T-helper 22 cell (primary cell): ENCODE results near the gene SUPT20HL1.
"Not testable (repeated sequence)": the region's sequence is repeated elsewhere in the genome, so short reads cannot be mapped to it uniquely, and the experiment has no call there.

Experiments used
- DNase-seq: peaks from one replicate; pipeline ENCODE4 v3.0.0-alpha.2; 2020; ENCODE audit warnings: low read depth

Gene SUPT20HL1

DNA sequence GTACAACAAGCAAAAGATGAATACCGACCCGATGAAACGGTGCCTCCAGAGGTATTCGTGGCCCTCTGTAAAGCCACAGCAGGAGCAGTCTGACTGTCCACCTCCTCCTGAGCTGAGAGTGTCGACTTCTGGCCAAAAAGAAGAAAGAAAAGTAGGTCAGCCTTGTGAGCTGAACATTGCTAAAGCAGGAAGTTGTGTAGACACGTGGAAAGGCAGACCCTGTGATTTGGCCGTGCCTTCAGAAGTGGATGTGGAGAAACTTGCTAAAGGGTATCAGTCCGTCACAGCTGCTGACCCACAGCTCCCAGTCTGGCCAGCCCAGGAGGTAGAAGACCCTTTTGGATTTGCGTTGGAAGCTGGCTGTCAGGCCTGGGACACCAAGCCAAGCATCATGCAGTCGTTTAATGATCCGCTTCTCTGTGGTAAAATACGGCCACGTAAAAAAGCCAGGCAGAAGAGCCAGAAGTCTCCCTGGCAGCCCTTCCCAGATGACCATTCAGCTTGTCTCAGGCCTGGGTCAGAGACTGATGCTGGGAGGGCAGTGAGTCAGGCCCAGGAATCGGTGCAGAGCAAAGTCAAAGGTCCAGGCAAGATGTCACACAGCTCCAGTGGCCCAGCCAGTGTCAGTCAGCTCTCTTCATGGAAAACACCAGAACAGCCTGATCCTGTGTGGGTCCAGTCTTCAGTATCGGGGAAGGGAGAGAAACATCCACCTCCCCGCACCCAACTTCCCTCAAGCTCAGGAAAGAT, 3.2 kb downstream of the SUPT20HL1 start:
- not testable (repeated sequence) for DNase-seq

DNA sequence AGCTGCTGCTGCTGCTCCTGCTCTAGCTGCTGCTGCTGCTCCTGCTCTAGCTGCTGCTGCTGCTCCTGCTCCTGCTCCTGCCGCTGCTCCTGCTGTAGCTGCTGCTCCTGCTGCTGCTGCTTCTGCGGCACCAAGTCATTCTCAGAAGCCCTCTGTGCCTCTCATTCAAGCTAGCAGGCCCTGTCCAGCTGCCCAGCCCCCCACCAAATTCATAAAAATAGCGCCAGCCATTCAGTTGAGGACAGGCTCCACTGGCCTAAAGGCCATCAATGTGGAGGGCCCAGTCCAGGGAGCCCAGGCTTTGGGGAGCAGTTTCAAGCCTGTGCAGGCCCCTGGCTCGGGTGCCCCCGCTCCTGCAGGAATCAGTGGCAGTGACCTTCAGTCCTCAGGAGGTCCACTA, 3.9 kb downstream of the SUPT20HL1 start:
- no peak for DNase-seq

DNA sequence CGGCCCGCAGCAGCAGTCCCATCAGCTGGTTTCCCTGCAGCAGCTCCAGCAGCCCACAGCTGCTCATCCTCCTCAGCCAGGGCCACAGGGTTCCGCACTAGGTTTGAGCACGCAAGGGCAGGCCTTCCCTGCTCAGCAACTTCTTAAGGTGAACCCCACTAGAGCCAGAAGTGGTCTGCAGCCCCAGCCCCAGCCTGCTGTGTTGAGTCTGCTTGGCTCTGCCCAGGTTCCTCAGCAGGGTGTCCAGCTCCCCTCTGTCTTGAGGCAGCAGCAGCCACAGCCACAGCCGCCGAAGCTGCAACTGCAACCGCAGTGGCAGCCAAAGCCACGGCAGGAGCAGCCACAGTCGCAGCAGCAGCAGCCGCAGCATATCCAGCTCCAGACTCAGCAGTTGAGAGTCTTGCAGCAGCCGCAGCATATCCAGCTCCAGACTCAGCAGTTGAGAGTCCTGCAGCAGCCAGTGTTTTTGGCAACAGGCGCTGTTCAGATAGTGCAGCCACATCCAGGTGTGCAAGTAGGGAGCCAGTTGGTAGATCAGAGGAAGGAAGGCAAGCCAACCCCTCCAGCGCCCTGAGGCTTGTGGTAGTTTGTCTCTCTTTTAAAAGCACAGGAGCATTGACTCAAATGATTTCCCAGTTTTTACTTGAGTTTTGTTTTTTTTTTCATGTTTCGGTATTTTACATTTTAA, 4.6 kb downstream of the SUPT20HL1 start:
- DNase-seq, result no peak

DNA sequence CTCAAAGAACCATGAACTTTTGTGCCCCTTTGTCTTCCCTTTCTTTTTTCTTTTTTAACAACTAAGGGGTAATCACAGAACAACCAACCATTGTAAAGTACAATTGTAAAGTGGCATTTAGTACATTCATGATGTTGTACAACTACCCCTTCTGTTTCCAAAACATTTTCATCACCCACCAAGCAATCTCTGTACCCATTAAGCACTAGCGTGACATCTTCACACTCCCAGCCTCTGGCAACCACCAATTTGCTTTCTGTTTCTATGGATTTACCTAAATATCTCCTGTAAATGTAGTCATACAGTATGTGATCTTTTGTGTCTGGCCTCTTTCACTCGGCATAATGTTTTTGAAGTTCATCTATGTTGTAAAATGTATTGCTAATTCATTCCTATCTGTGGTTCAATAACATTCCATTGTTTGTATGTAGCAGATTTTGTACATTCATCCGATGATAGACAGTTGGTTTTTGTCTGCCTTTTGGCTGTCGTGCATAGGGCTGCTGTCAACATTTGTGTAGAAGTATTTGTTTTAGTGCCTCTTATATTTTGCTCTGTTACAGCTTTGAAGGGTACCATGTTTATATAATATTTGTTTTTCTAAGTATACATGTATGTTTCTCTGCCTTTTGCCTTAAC, 6.4 kb downstream of the SUPT20HL1 start:
- DNase-seq, result not testable (repeated sequence)

DNA sequence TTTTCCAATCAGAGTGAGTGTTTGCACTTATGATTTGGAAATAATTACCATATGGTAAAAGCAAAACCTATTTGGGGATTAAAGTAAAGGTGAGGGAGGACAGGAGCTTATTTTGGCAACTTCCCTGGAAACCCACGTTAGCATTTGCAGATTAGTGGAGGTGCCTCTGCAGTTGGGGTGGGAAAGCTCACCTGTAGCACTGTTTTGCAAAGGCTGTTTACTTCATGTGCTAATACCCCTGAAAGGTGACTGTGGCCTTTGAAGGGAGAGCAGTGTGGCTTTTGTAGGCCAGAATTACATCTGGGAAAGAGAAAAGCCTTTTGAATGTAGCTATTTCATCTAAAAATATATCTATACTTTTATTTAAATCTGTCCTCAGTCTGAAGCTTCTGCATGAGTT, 9.4 kb downstream of the SUPT20HL1 start:
- DNase-seq, result no peak

DNA sequence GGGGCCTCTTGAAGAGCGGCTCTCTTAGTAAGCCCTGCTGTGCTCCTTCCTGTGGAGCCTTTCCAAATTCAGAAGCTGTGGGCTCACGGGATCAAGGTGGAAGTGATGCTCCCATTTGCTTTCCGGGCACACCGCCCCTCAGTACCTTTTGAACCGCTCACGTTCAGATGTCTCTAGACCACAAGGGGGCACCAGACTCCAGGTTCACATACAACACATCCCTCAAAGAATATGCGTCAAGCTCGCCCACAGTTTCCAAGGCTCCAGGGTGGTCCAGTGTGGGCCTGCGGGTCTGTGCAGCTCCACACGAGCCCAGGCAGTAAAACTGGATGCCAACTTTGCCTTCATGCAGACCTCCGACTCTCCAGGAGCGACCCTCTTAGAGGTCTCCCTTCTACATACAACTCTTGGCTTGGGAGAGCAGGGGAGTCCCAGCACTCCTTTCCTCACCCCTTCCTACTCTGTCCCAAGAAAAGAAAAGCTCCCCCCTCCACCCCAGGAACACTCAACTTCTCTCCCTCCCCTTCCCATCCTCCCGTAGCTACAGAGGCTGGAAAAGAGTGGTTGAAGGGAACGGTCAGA, 11.0 kb downstream of the SUPT20HL1 start:
- DNase-seq, result peak; percentile 4

DNA sequence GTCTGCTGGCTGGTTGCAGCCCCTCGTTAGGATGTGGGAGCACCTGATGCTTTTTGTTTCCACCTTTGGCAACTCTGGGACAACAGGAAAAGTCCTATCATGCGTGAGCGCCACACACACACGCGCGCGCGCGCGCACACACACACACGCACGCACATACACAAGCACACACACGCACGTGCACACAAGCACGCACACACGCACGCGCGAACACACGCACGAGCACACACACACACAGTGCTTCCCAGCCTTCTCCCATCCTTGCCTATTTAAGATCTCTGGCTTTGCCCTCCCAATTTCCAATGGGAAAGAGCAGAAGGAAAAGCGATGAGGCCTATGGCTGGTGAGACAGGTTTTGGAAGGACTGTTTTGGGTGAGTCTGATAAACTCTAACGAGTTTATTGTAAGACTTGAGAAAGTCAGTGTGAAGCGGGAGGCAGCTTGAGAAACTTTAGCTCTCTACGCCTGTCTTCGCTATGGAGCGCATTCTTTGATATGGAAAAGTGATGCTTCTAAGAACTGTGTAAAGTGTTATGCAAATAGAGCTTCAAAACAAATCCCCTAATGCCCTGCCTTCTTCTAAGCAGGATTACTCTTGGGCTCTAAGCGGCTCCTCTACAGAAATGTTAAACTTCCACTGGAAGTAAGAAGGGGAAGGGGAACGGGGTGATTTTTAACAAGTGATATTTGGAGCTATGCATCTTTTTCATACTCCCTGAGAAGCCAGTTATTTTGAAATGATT, 11.8 kb downstream of the SUPT20HL1 start:
- no peak for DNase-seq

DNA sequence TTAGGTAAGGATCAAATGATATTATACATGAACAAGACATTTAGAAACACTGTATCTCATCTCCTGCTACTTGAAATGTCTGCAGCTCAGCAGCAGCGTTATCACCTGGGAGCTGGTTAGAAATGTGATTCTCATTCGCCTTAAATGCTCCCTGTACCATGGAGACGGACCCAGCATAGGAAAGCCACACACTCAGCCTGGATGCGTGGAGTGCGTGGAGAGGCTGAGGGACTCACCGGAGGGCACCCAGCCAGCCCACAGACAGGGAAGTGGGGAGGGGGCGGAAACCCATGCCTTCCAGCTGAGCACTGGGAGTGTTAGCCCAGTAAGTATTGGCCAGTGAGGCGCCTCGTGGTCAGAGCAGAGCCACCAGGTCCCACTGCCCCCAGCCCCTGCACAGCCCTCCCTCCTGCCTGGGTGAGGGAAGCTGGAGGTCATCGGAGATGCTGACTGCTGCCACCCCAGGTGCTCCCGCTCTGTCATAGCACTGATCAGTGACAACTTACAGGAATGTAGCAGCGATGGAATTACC, 15.2 kb downstream of the SUPT20HL1 start:
- no peak for DNase-seq

DNA sequence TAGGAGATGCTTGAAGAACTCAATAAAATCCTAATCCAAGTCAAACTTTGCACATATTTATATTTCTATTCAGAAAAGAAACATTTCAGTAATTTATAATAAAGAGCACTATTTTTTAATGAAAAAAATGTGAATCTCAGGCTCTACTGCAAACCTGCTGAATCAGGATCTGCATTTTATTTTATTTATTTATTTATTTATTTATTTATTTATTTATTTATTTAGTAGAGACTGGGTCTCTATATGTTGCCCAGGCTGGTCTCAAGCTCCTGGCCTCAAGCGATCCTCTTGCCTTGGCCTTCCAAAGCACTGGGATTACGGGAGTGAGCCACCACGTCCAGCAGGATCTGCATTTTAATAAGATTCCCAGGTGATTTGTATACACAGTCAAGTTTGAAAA, 16.0 kb downstream of the SUPT20HL1 start:
- DNase-seq, result no peak

DNA sequence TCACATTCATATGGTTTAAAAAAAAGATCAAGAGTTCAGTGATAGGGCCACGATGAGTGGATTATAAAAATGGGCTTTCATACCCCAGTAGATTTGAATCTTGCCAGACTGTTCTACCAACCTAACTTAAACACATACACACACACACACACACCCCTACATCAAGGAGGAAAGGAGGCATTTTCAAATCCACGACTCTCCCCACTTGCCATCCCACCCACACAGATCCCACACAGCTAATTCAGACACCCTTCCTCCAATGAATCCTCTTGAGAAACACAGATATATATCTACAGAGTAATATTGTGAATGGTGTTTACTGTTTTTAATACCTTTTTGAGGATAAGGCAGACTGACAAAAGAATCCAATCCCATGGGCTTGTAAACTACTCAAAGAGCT, 16.8 kb downstream of the SUPT20HL1 start:
- DNase-seq, result no peak

DNA sequence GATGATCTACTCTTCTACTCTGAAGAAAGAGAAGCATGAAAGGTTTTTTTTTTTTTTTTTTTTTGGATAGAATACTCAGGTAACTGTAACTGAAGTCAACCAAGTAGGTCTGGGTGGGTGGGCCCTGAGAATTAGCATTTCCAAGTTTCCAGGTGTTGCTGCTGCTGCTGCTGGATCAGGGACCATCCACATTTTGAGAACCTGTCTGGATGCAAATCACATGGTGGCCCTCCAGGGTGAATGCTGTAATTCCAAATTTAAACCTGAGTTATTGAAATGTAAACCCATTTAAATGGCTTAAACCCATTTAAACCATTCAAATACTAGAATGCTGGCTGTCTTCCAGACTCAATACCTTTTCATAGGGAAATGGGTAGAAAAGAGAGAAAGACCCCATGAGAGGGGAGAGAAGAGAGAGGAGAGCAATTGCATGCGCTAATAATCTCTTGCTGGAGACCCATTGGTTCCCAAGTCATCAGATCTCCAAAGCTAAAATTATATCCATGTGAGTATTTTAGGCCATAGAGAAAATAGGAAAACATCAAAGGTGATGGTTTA, 17.6 kb downstream of the SUPT20HL1 start:
- DNase-seq, result no peak

DNA sequence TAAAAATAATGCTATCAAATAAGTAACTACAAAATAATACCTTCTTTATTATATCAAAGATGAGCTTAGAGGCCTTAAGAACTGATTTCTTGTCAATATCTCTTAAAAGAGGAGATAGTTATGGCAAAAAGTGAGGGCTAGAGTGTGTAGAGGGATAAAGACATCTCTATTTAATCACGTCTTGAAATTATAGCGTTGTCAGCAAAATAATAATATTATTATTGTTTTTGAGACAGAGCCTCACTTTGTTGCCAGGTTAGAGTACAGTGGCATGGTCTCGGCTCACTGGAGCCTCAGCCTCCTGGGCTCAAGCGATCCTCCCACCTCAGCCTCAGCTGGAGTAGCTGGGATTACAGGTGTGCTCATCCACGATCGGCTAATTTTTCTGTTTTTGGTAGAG, 18.3 kb downstream of the SUPT20HL1 start:
- no peak for DNase-seq

DNA sequence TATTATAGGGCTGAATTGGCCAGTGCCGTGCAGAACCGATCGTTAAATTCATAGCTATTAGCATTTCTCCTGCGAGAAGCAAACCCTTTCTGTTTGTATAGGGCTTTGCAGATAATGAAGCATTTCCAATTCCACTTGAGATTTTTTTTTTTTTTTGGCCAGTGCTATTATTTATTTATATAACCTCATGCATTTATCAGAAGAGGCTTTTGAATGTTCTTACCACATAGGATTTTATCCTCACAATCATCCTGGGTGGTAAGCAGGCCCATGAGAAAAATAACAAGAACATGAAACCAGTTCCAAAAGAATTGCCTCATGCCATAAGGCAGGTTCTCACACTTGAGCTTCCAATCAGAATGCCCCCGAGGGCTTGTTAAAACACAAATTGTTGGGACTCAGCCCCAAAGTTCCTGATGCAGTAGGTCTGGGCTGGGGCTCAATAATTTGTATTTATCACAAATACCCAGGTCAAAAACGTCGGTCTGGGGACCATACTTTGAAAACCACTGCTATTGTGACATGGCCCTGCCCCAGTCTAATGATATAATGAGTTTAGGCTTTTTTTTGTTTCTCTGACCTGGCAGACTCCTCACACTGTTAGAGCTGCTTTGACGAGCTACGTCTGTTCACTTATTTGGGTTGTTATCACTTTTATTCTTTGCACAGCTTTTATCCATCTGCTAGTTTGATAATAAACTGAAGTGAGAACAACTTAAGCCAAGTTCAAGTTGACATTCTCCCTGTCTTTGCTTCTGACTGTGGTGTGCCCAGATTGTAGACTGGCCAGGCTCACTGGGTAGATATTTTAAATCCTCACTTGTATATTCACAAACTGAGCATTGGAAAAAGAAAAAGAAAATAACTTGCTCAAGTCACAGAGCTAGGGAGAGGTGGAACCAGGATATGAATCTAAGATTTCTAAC, 20.1 kb downstream of the SUPT20HL1 start:
- DNase-seq, result no peak

DNA sequence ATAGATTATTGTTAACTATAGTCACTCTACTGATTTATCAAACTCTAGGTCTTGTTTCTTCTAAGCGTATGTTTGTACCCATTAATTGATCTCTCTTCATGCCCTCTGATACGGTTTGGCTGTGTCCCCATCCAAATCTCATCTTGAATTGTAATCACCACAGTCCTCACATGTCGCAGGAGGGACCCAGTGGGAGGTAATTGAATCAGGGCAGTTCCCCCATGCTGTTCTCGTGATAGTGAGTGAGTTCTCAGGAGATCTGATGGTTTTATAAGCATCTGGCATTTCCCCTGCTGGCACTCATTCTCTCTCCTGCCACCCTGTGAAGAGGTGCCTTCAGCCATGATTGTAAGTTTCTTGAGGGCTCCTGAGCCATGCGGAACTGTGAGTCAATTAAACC, 21.9 kb downstream of the SUPT20HL1 start:
- DNase-seq, result not testable (repeated sequence)

DNA sequence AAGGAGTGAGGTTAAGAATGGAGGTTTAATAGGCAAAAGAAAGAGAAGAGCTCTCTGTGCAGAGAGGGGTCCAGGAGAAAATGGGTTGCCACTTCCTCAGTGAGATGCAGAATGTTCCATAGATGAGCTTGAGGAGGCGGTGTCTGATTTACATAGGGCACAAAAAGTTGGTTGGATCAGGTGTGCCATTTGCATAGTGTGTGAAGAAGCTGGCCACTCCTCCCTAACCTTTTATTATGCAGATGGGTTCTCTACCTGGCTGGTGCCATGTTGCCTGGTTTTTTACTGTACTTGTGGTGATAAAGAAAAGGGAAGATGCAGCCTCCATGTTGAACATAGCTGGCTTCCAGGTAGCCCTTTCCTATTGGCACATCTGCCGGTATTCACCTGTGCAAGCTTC, 27.3 kb downstream of the SUPT20HL1 start:
- DNase-seq, result no peak

DNA sequence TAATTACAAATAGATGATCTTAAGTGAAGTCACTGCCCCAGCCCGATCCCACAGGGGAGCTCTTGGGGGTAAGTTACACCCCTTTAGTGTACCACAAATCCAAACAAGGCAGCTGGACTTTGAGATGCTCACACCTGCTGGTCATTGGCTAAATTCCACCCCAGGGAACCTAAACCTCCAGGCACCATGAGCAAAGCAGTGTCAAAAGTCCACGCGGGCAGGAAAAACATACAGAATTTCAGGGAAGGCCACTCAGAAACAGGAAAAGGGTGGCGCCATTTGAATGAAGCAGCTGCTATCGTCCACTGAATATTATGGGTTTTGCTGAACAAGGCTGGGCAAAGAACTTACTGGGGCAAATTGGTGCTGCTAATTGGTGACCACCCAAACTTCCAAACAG, 30.9 kb downstream of the SUPT20HL1 start:
- no peak for DNase-seq

DNA sequence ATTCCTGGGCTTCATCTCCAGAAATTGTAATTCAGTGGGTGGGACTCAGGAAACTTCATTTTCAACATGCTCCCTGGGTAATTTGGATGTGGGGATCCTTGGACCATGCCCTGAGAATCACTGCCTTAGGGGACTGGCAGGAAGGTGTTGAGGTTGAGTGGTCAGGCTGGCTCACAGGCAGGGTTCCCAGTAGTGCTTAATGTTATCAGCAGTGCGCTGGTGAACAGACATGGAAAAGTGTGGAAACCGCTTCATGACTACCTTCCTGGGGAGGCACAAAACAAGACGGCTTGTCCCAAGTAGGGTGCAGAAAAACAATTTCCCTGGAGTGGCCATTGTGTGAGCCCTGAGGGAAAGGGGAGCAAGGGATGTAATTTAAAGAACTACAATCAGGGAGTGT, 31.4 kb downstream of the SUPT20HL1 start:
- DNase-seq, result no peak

DNA sequence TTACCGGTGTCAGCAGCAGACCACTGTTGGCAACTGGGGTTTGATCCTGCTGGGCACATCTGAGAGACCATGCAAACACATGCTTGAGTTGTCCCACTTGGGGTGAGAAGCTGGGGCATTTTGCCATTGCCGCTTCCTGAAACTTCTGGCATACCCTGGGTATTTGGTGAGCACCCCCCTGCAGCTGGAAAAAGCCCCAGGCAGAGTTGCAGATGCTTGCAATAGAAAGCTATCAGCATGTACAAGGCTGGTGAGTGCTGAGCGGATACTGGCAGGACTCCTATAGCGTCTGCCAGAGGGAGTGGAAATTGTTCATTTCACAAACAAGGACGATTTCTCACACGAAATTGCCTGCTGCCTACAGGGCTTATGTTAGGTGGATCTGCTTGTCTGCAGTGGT, 32.3 kb downstream of the SUPT20HL1 start:
- no peak for DNase-seq

DNA sequence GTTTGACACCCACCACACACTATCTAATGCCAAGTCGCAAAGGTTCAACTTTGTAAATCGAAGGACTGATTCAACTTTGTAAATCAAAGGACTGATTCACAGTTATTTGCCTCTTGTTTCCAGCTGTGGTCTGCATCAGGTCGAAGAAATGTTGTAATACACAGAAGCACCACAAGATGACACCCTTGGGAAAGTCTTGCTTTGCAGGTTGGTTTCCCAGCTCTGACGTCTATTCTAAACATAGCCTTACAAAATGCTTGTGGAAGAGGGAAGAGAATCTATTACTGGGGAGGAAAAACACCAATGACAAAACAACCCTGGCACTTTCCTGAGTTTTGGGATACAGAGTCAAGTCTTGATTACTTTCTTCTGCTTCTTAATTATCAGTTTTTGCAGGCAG, 35.3 kb downstream of the SUPT20HL1 start:
- no peak for DNase-seq

DNA sequence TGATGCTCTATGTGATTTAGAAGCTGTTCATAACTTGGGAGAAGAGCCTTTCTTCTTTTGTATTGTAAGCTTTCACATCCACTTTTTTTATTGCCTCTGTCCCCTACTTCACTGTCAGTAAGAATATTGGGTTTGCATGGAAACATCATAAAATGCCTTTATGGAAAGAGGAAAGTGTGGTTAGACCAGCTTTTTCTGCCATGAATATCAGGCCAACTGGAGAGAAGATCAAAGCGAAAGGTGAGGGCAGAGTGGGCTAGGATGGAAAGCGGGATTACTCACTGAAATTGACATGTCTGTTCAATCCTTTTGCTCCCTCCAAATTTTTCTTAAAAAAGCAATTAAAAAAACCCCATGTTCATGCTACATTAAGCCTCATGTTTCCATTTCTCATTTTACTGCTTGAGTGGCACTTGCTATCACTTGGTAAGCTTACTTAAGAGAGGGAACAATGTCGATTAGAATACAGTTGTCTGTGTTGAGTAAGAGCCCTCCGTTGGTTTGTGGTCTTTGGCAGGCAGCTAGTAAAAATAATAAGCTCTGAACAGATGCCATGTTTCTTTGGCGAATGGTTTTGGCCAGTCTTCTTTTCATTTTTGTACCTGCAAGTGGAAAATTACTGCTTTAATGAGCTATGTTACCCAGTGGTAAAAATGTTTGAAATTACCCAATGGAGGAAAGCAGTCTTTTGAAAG, 35.9 kb downstream of the SUPT20HL1 start:
- no peak for DNase-seq
